HepG2 (cell line): ENCODE data around the gene ARL15. TPM values are rescaled to one million over a fixed set of nuclear protein-coding genes. Genes with fewer than 3 reads are reported as not detected.
A peak's percentile ranks its signal among the peaks of the same experiment; 100 is the strongest.

Experiments used
- ARID5B ChIP-seq: IDR thresholded peaks from 2 replicates; pipeline ENCODE4 v1.4.0; 2020; ENCODE audit warnings: mild to moderate bottlenecking, missing genetic modification reagents
- CBX1 ChIP-seq: IDR thresholded peaks from one replicate; pipeline ENCODE4 v1.6.1; 2016; ENCODE audit warnings: antibody characterized with exemption, low read depth
- MAFK ChIP-seq, 2 experiments: IDR thresholded peaks in 1 of 2; conservative IDR thresholded peaks in 1 of 2; 2 replicates each; pipeline ENCODE4 v1.6.1; 2011; ENCODE audit warnings: improper control_type of control experiment in 2 of 2, low read length in 2 of 2
- MXD1 ChIP-seq: sonication (generic); formaldehyde crosslinking; IDR thresholded peaks from 2 replicates; pipeline ENCODE4 v1.4.0; 2020; ENCODE audit warnings: mild to moderate bottlenecking, missing genetic modification reagents
- NFYC ChIP-seq: IDR thresholded peaks from 2 replicates; pipeline ENCODE4 v1.6.1; 2016; ENCODE audit warnings: missing genetic modification reagents, missing compliant biosample characterization
- RAD21 ChIP-seq: fragments of 450-650 bp; formaldehyde crosslinking; IDR thresholded peaks from 2 replicates; pipeline ENCODE4 v1.5.0; 2020; ENCODE audit warnings: mild to moderate bottlenecking
- THYN1 ChIP-seq: sonication (generic); formaldehyde crosslinking; IDR thresholded peaks from 2 replicates; pipeline ENCODE4 v1.8.1; 2023; ENCODE audit warnings: low read depth, mild to moderate bottlenecking, moderate library complexity, missing genetic modification reagents, borderline replicate concordance
- USF2 ChIP-seq, 2 experiments: sonication (generic) in 1 of 2; formaldehyde crosslinking in 1 of 2; IDR thresholded peaks; 2 replicates each; pipeline versions ENCODE4 v1.5.1 to v1.6.1; 2011 to 2020; ENCODE audit warnings: borderline replicate concordance in 1 of 2, low read depth in 1 of 2, low read length in 1 of 2, mild to moderate bottlenecking in 1 of 2, missing genetic modification reagents in 1 of 2, moderate library complexity in 1 of 2
- ZBTB44 ChIP-seq: sonication (generic); formaldehyde crosslinking; IDR thresholded peaks from 2 replicates; pipeline ENCODE4 v1.4.0; 2020; ENCODE audit warnings: missing genetic modification reagents
- ZC3H4 ChIP-seq: sonication (generic); formaldehyde crosslinking; IDR thresholded peaks from 2 replicates; pipeline ENCODE4 v1.4.0; 2020; ENCODE audit warnings: missing genetic modification reagents, borderline replicate concordance
- ZFP36L2 ChIP-seq: sonication (generic); formaldehyde crosslinking; IDR thresholded peaks from 2 replicates; pipeline ENCODE4 v1.4.0; 2020; ENCODE audit warnings: missing genetic modification reagents
- ZFP82 ChIP-seq: sonication (generic); formaldehyde crosslinking; IDR thresholded peaks from 2 replicates; pipeline ENCODE4 v1.5.1; 2020; ENCODE audit warnings: mild to moderate bottlenecking, missing genetic modification reagents, borderline replicate concordance
- ZGPAT ChIP-seq: IDR thresholded peaks from 2 replicates; pipeline ENCODE4 v1.6.1; 2016; ENCODE audit warnings: mild to moderate bottlenecking
- ZNF367 ChIP-seq: sonication (generic); formaldehyde crosslinking; IDR thresholded peaks from 2 replicates; pipeline ENCODE4 v1.4.0; 2020; ENCODE audit warnings: missing genetic modification reagents, borderline replicate concordance
- ZNF768 ChIP-seq: sonication (generic); formaldehyde crosslinking; IDR thresholded peaks from 2 replicates; pipeline ENCODE4 v1.4.0; 2020; ENCODE audit warnings: missing genetic modification reagents
- ZNF773 ChIP-seq: sonication (generic); formaldehyde crosslinking; IDR thresholded peaks from 2 replicates; pipeline ENCODE4 v1.4.0; 2020; ENCODE audit warnings: missing genetic modification reagents, borderline replicate concordance
- polyA plus RNA-seq, 8 experiments: library from polyadenylated mRNA; depleted of rRNA in 3 of 8; stranded (reverse) in 7 of 8; unstranded in 1 of 8; fragments of >200 nt; fragmentation: Illumina TruSeq in 4 of 8; extraction: Trizol in 4 of 8; gene quantifications; 2 replicates each; pipeline versions ENCODE4 v1.2.1 to v1.2.3, GENCODE V29; 2011 to 2016; ENCODE audit warnings: low read depth in 4 of 8, missing spikeins in 1 of 8, mixed read lengths in 1 of 8; ENCODE audit not compliant: insufficient read depth in 1 of 8
- total RNA-seq, 5 experiments: library from RNA; depleted of rRNA; stranded (reverse); fragments of >200 nt; fragmentation: Illumina TruSeq; extraction: Trizol; gene quantifications; 2 replicates each; pipeline ENCODE4 v1.2.3, GENCODE V29; 2016; ENCODE audit warnings: low read depth in 1 of 5

The ARL15 gene
- total and polyA plus RNA-seq, 2 of the 13 experiments (the other 11 are each of a cell fraction or from before 2014, with no cell fraction given), result 2.5 to 7.7 TPM

GRCh38 chr5:54007827-54008777 lies 302.3 kb downstream of the ARL15 start (continued):
- TF ChIP-seq ZNF773, result no peak
- no peak for TF ChIP-seq ZNF768 (CRISPR knock-in tag)
- TF ChIP-seq ZFP82 (CRISPR knock-in tag), result 0 out of 2 replicates have a peak, but pooled peaks have one; percentile 35
- no peak for TF ChIP-seq MXD1
- TF ChIP-seq NFYC, result no peak
- TF ChIP-seq MAFK (conservative IDR thresholded peaks at IDR 0.05 in 1 of 2, IDR thresholded peaks at IDR 0.05 in 1 of 2; ENCODE audit: low read length in 2 of 2), result peak; percentile 38 to 45; a peak in 1 of 4 replicates
- no peak for TF ChIP-seq ZBTB44
- no peak for TF ChIP-seq ZFP36L2
- no peak for TF ChIP-seq THYN1
- TF ChIP-seq ARID5B (CRISPR knock-in tag), result peak; percentile 87
- no peak for TF ChIP-seq CBX1
- TF ChIP-seq ZC3H4, result no peak
- TF ChIP-seq USF2 (IDR thresholded peaks at IDR 0.05; ENCODE audit: low read depth, low read length), result no peak
- TF ChIP-seq USF2 (CRISPR knock-in tag; IDR thresholded peaks at IDR 0.05; ENCODE audit: borderline replicate concordance), result no peak
- peak; percentile 63; the same call in 1 of the 2 replicates for TF ChIP-seq ZGPAT (CRISPR knock-in tag)
- TF ChIP-seq RAD21 (CRISPR knock-in tag), result no peak
- TF ChIP-seq ZNF367 (CRISPR knock-in tag), result no peak
